K562 (cell line): Measurements from ENCODE around the gene SYNRG. TPM values are rescaled to one million over a fixed set of nuclear protein-coding genes. Genes with fewer than 3 reads are reported as not detected.

Experiments used
- ATAC-seq: fragments of 200-7000 bp; cut with Tn5 transposase; 3 replicates; pipeline ENCODE4 v1.9.1; 2020; ENCODE audit warnings: moderate library complexity
- BruUV-seq: library from RNA; stranded (reverse); fragments of 400-500 nt; replicated peaks from 2 replicates; lab custom pipeline; 2021; lab: Mats Ljungman, UMichigan
- CTCF ChIA-PET: fragments of 300-600 bp; formaldehyde crosslinking; extraction: SDS; loops from one replicate; lab custom pipeline; 2021; ENCODE audit warnings: low intra/inter-chr PET ratio; lab: Yijun Ruan, JAX
- POLR2A ChIA-PET: fragments of 300-600, 350-650 bp; sonication (Branson Sonifier 250); formaldehyde crosslinking; extraction: SDS; loops from one replicate; lab custom pipeline; 2021; ENCODE audit warnings: antibody characterized with exemption, inconsistent platforms; lab: Yijun Ruan, JAX
- DNase-seq, 4 experiments: peaks; one replicate each; pipeline versions ENCODE4 v3.0.0 to v3.0.0-alpha.2; 2011 to 2018; ENCODE audit warnings: low spot score in 3 of 4, mixed read lengths in 3 of 4; ENCODE audit errors: extremely low read depth in 1 of 4
- FAIRE-seq: peaks from 2 replicates; lab custom pipeline; 2011; peaks lifted over from hg19 to GRCh38; lab: Jason Lieb, UNC
- H2AFZ ChIP-seq: 2 replicates; pipeline ENCODE4 v1.6.0; 2011; ENCODE audit warnings: low read depth, low read length, control low read depth, inconsistent platforms
- H3K27ac ChIP-seq: fragments of 200-600 bp; 3 replicates; pipeline ENCODE4 v1.8.0; 2011; ENCODE audit warnings: low read depth, mild to moderate bottlenecking, control low read depth, inconsistent platforms, low read length, moderate library complexity, mixed read lengths; ENCODE audit errors: extremely low read depth
- H3K27me3 ChIP-seq, 2 experiments: fragments of 300-600 bp in 1 of 2; 2 replicates in 1 of 2; 3 replicates in 1 of 2; pipeline versions ENCODE4 v1.6.0 to v1.8.0; 2011; ENCODE audit warnings: inconsistent platforms in 2 of 2, low read length in 2 of 2, mild to moderate bottlenecking in 1 of 2, mixed read lengths in 1 of 2, moderate library complexity in 1 of 2; ENCODE audit not compliant: control insufficient read depth in 2 of 2, insufficient read depth in 2 of 2
- H3K36me3 ChIP-seq: fragments of 300-600 bp; 3 replicates; pipeline ENCODE4 v1.8.0; 2011; ENCODE audit warnings: mild to moderate bottlenecking, low read length, inconsistent platforms; ENCODE audit not compliant: control insufficient read depth, insufficient read depth
- H3K4me1 ChIP-seq, 2 experiments: fragments of 200-600 bp in 1 of 2; replicated peaks in 1 of 2; 2 replicates in 1 of 2; 3 replicates in 1 of 2; pipeline versions ENCODE4 v1.5.1 to v1.8.0; 2011; ENCODE audit warnings: inconsistent platforms in 2 of 2, low read length in 2 of 2, mild to moderate bottlenecking in 1 of 2, mixed read lengths in 1 of 2, moderate library complexity in 1 of 2; ENCODE audit not compliant: control insufficient read depth in 2 of 2, insufficient read depth in 2 of 2
- H3K4me2 ChIP-seq: 2 replicates; pipeline ENCODE4 v1.6.1; 2011; ENCODE audit warnings: low read length, control low read depth, inconsistent platforms, mixed read lengths; ENCODE audit not compliant: insufficient read depth
- H3K4me3 ChIP-seq: fragments of 200-600 bp; sonication (generic), shearing (Covaris generic); 2 replicates; pipeline ENCODE4 v1.5.1; 2016; ENCODE audit warnings: control low read depth, inconsistent platforms
- H3K79me2 ChIP-seq: fragments of 200-600 bp; 3 replicates; pipeline ENCODE4 v1.8.0; 2011; ENCODE audit warnings: low read length, inconsistent platforms; ENCODE audit not compliant: control insufficient read depth, insufficient read depth
- H3K9ac ChIP-seq, 2 experiments: 2 replicates each; pipeline versions ENCODE4 v1.6.0 to v1.6.1; 2011; ENCODE audit warnings: low read depth in 2 of 2, low read length in 2 of 2, control low read depth in 1 of 2, inconsistent platforms in 1 of 2, mild to moderate bottlenecking in 1 of 2, mixed read lengths in 1 of 2; ENCODE audit not compliant: insufficient read depth in 1 of 2
- H3K9me1 ChIP-seq: one replicate; pipeline ENCODE4 v1.6.0; 2011; ENCODE audit warnings: inconsistent platforms, mild to moderate bottlenecking, low read length, moderate library complexity; ENCODE audit not compliant: control insufficient read depth, insufficient read depth
- H3K9me3 ChIP-seq: replicated peaks from 2 replicates; pipeline ENCODE4 v1.5.1; 2011; ENCODE audit warnings: low read depth, low read length, inconsistent platforms; ENCODE audit not compliant: control insufficient read depth, insufficient read depth
- H4K20me1 ChIP-seq: replicated peaks from 2 replicates; pipeline ENCODE4 v1.6.1; 2011; ENCODE audit warnings: low read length, inconsistent platforms, mixed read lengths; ENCODE audit not compliant: control insufficient read depth, insufficient read depth
- BRD4 ChIP-seq: fragments of 200-600 bp; sonication (generic); IDR thresholded peaks from 2 replicates; pipeline ENCODE4 v1.6.1; 2017; ENCODE audit warnings: inconsistent platforms
- CREB1 ChIP-seq, 2 experiments: sonication (generic) in 1 of 2; formaldehyde crosslinking in 1 of 2; IDR thresholded peaks; 2 replicates each; pipeline versions ENCODE4 v1.6.1 to v1.8.0; 2012 to 2022; ENCODE audit warnings: inconsistent platforms in 1 of 2, mild to moderate bottlenecking in 1 of 2, missing genetic modification reagents in 1 of 2, moderate library complexity in 1 of 2
- E2F8 ChIP-seq: fragments of 450-650 bp; IDR thresholded peaks from 2 replicates; pipeline ENCODE4 v1.7.1; 2018; ENCODE audit warnings: mild to moderate bottlenecking, low read depth; ENCODE audit not compliant: partially characterized antibody
- MITF ChIP-seq: IDR thresholded peaks from 2 replicates; pipeline ENCODE4 v1.6.1; 2014; ENCODE audit warnings: antibody characterized with exemption
- SMARCA4 ChIP-seq: fragments of 450-650 bp; IDR thresholded peaks from 2 replicates; pipeline ENCODE4 v1.6.1; 2016
- TAF1 ChIP-seq: IDR thresholded peaks from 2 replicates; pipeline ENCODE4 v1.6.1; 2011; ENCODE audit warnings: mild to moderate bottlenecking, low read length, moderate library complexity; ENCODE audit not compliant: insufficient read depth, control insufficient read depth, severe bottlenecking; ENCODE audit errors: extremely low read depth
- TRIM28 ChIP-seq: fragments of 450-650 bp; IDR thresholded peaks from 2 replicates; pipeline ENCODE4 v1.6.1; 2017
- ZNF174 ChIP-seq: fragments of 250-450 bp; sonication (Bioruptor Pico); IDR thresholded peaks from 2 replicates; pipeline ENCODE4 v1.4.0; 2020; ENCODE audit warnings: mild to moderate bottlenecking
- ZNF318 ChIP-seq, 2 experiments: fragments of 450-650 bp; IDR thresholded peaks; 2 replicates each; pipeline ENCODE4 v1.6.1; 2016; ENCODE audit warnings: mild to moderate bottlenecking in 2 of 2, borderline replicate concordance in 1 of 2, low read depth in 1 of 2, moderate library complexity in 1 of 2
- WGBS: fragments of 100-300 bp; shearing (Covaris generic); methylation state at CpG from one replicate; pipeline ENCODE4 v1.1.6; 2016; ENCODE audit warnings: low coverage, mixed read lengths; ENCODE audit not compliant: insufficient coverage; ENCODE audit errors: missing lambda C conversion rate; 5-methylcytosine and 5-hydroxymethylcytosine counted together
- in situ Hi-C: fragments of 300-500 bp; cut with MboI; formaldehyde crosslinking; loops from 4 replicates; pipeline ENCODE4 v1.15.0; 2018; ENCODE audit warnings: inconsistent platforms, mixed read lengths
- intact Hi-C: fragments of 100-400 bp; cut with micrococcal nuclease; formaldehyde crosslinking; loops from 2 replicates; pipeline ENCODE4 v1.14.2; 2022
- polyA plus RNA-seq, 8 experiments: library from polyadenylated mRNA; depleted of rRNA in 4 of 8; stranded (reverse) in 5 of 8; unstranded in 3 of 8; fragments of >200 nt; fragmentation: Nextera tagmentation in 2 of 8; fragmentation: Illumina TruSeq in 1 of 8; extraction: Ambion mirVana in 2 of 8; extraction: Trizol in 1 of 8; gene quantifications; 2 replicates each; pipeline versions ENCODE4 v1.2.1 to v1.2.3, GENCODE V29; 2011 to 2014; ENCODE audit warnings: inconsistent platforms in 1 of 8, missing spikeins in 1 of 8
- total RNA-seq, 7 experiments: library from RNA; depleted of rRNA in 6 of 7; stranded (reverse); fragments of >200 nt in 6 of 7; fragmentation: Illumina TruSeq in 2 of 7; extraction: Trizol in 2 of 7; gene quantifications; 2 replicates each; pipeline versions ENCODE4 v1.2.1 to v1.2.3, GENCODE V29; 2011 to 2021; ENCODE audit warnings: low replicate concordance in 1 of 7

SYNRG gene
- total and polyA plus RNA-seq, 9 of the 15 experiments (the other 6 are each of a cell fraction or from before 2014, with no cell fraction given) = 2.9 to 28.2 (median 15.1) TPM

- 81% methylated on average over 3 of the region's 3 CpGs for WGBS
- Histone ChIP-seq H3K9ac (no peak overlapping the region), H3K27me3 (no peaks in the 10 kb centered on the region), H3K27ac (no peak overlapping the region), H3K9me3 (no peaks in the 10 kb centered on the region), H4K20me1 (peaks cover 12% of the 10 kb centered on the region), H3K4me1 (peaks cover 0 to 3% of the 10 kb centered on the region in 2 experiments; a peak in 1 of 5 replicates), H3K79me2 (peaks cover 77% of the 10 kb centered on the region), H3K4me3 (no peak overlapping the region), H2AFZ (no peak overlapping the region), H3K9me1 (peaks cover 6% of the 10 kb centered on the region), H3K4me2 (no peak overlapping the region), H3K36me3 (peaks cover 8% of the 10 kb centered on the region; the same call in 2 of the 3 replicates)
- BruUV-seq = no TSS peak
- ChIA-PET POLR2A (no interaction called here), CTCF (no interaction called here)
- FAIRE-seq (no peak), ATAC-seq (no peak), DNase-seq (no peak)
- intact Hi-C loops = no loop called here
- in situ Hi-C loops = no loop called here
- TF ChIP-seq CREB1 (IDR thresholded peaks at IDR 0.05) (no peak), CREB1 (CRISPR knock-in tag; IDR thresholded peaks at IDR 0.05) (no peak), ZNF174 (CRISPR knock-in tag) (no peak), MITF (no peak), TAF1 (no peak), SMARCA4 (no peak), E2F8 (no peak), ZNF318 (IDR thresholded peaks at IDR 0.05; ENCODE audit: borderline replicate concordance in 1 of 2, low read depth in 1 of 2) (no peak), BRD4 (no peak), TRIM28 (no peak)
Measured at GRCh38 chr17:37505333-37505732, 103.9 kb downstream of the SYNRG start.
